SJCRH30 (cell line): ENCODE data around the gene PHRF1. TPM values are rescaled to one million over a fixed set of nuclear protein-coding genes. Genes with fewer than 3 reads are reported as not detected.

Experiments
- DNase-seq, 2 experiments: peaks; one replicate each; pipeline ENCODE4 v3.0.0-alpha.2; 2015 to 2020
- H3K27ac ChIP-seq: fragments of 250-450 bp; sonication (Bioruptor Pico); 2 replicates; pipeline ENCODE4 v1.5.1; 2020; ENCODE audit warnings: mild to moderate bottlenecking, moderate library complexity
- H3K27me3 ChIP-seq: fragments of 250-450 bp; sonication (Bioruptor Pico); 2 replicates; pipeline ENCODE4 v1.5.1; 2020; ENCODE audit warnings: mild to moderate bottlenecking, moderate library complexity
- H3K36me3 ChIP-seq: fragments of 250-450 bp; sonication (Bioruptor Pico); 2 replicates; pipeline ENCODE4 v1.5.1; 2020; ENCODE audit warnings: mild to moderate bottlenecking, moderate library complexity
- H3K4me1 ChIP-seq: fragments of 250-450 bp; sonication (Bioruptor Pico); 2 replicates; pipeline ENCODE4 v1.5.1; 2020; ENCODE audit warnings: mild to moderate bottlenecking, moderate library complexity
- H3K4me3 ChIP-seq: fragments of 250-450 bp; sonication (Bioruptor Pico); 2 replicates; pipeline ENCODE4 v1.5.1; 2020; ENCODE audit warnings: mild to moderate bottlenecking, moderate library complexity
- H3K9me3 ChIP-seq: fragments of 250-450 bp; sonication (Bioruptor Pico); replicated peaks from 2 replicates; pipeline ENCODE4 v1.5.1; 2020; ENCODE audit warnings: mild to moderate bottlenecking, moderate library complexity
- total RNA-seq: library from RNA; depleted of rRNA; stranded (reverse); fragments of >200 nt; shearing (Covaris generic); gene quantifications from 2 replicates; pipeline ENCODE4 v1.2.3, GENCODE V29; 2014

Gene PHRF1
- total RNA-seq, 1 experiment from 2014 or later, result 34.3 TPM

- H3K27me3 ChIP-seq, result no peaks in the 10 kb centered on the region
- H3K4me1 ChIP-seq, result peaks cover 33% of the 10 kb centered on the region
- H3K9me3 ChIP-seq, result no peaks in the 10 kb centered on the region
- peak within 1 kb of the TSS; percentile 85 for H3K4me3 ChIP-seq
- peak within 1 kb of the TSS; percentile 84 for H3K27ac ChIP-seq
- DNase-seq, result peak; percentile 90 to 91
- H3K36me3 ChIP-seq, result peaks cover 18% of the 10 kb centered on the region
Measured at GRCh38 chr11:615504-616319, 39.4 kb downstream of the PHRF1 start, which contains the start of gene IRF7. IRF7 (minus strand) TSS chr11:615950; CDS start chr11:615364, 586 bp downstream.

- no peaks in the 10 kb centered on the region for H3K9me3 ChIP-seq
- no peak for DNase-seq
- H3K4me3 ChIP-seq, result no peak overlapping the region
- H3K27ac ChIP-seq, result no peak overlapping the region
- no peaks in the 10 kb centered on the region for H3K27me3 ChIP-seq
- peaks cover 11% of the 10 kb centered on the region for H3K36me3 ChIP-seq
- H3K4me1 ChIP-seq, result peaks cover 25% of the 10 kb centered on the region
Measured at GRCh38 chr11:616320-617198, 40.3 kb downstream of the PHRF1 start.

DNA sequence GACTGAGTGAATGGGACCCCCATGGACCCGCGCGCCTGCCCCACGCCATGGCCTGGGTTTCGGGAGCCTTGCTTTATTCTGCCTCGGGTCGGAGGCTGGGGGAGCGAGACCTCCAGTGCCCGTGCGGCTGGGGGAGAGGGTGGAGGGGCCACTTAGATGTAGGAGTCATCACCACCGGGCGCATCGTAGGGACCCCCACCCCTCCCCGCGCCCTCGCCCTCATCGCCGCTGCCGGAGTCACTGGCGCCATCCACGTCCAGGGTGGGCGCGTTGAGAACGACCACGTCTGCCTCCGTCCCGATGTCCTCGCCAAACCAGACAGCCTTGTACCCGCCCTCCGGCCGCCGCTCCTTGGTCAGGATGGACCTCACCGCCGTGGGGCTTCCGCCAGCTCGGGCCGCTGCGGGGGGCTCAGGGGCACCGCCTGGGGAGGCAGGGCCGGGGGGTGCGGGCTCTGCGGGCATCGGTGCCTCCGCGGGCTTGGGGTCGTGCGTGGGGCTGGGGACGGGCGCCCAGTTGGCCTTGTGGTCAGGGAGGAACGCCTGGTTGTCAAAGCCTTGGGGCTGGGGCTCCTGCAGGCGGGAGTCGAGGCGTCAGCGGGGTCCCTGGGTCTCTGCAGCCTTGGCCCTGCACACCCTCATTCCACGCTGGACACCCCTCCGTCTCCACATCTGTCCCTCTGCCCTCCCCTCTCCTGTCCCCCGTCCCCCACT, 41.1 kb downstream of the PHRF1 start:
- H3K4me1 ChIP-seq, result peaks cover 17% of the 10 kb centered on the region
- no peak overlapping the region for H3K27ac ChIP-seq
- H3K36me3 ChIP-seq, result peaks cover 7% of the 10 kb centered on the region
- H3K27me3 ChIP-seq, result no peaks in the 10 kb centered on the region
- H3K9me3 ChIP-seq, result no peaks in the 10 kb centered on the region
- H3K4me3 ChIP-seq, result no peak overlapping the region
- no peak for DNase-seq

- H3K4me3 ChIP-seq, result no peak overlapping the region
- peaks cover 10% of the 10 kb centered on the region for H3K4me1 ChIP-seq
- peaks cover 3% of the 10 kb centered on the region for H3K36me3 ChIP-seq
- H3K9me3 ChIP-seq, result no peaks in the 10 kb centered on the region
- H3K27me3 ChIP-seq, result no peaks in the 10 kb centered on the region
- no peak for DNase-seq
- no peak overlapping the region for H3K27ac ChIP-seq
Measured at GRCh38 chr11:617912-618682, 41.8 kb downstream of the PHRF1 start.

- H3K9me3 ChIP-seq, result no peaks in the 10 kb centered on the region
- peaks cover 7% of the 10 kb centered on the region for H3K4me1 ChIP-seq
- H3K27me3 ChIP-seq, result no peaks in the 10 kb centered on the region
- no peak for DNase-seq
- H3K27ac ChIP-seq, result no peak overlapping the region
- no peak overlapping the region for H3K4me3 ChIP-seq
- H3K36me3 ChIP-seq, result no peaks in the 10 kb centered on the region; the same call in 1 of the 2 replicates
Measured at GRCh38 chr11:618856-619627, 42.8 kb downstream of the PHRF1 start.

DNA sequence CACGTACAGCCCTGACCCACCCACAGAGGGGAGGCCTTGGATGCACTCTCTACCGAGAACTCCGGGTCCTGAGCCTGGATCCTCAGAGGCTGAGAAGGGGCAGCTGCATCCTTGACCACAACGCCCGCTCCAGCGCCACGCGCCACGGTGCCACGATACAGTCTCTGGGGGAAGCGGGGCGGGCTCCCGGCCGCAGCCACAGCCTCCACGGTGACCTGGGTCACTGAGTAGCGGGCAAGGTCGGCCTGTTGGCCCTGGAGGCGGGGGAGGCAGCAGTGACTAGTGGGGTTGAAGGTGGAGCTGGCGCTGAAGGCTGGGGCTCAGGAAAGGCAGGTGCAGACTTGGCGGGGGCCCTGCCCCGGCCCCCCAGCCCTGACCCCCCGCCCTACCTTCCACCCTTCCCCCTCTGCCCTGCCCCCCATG, 43.4 kb downstream of the PHRF1 start:
- Histone ChIP-seq H3K27me3 (no peaks in the 10 kb centered on the region), H3K36me3 (no peaks in the 10 kb centered on the region; the same call in 1 of the 2 replicates), H3K4me3 (no peak overlapping the region), H3K4me1 (peaks cover 7% of the 10 kb centered on the region; the same call in 1 of the 2 replicates), H3K9me3 (no peaks in the 10 kb centered on the region), H3K27ac (no peak overlapping the region)
- DNase-seq, result no peak

DNA sequence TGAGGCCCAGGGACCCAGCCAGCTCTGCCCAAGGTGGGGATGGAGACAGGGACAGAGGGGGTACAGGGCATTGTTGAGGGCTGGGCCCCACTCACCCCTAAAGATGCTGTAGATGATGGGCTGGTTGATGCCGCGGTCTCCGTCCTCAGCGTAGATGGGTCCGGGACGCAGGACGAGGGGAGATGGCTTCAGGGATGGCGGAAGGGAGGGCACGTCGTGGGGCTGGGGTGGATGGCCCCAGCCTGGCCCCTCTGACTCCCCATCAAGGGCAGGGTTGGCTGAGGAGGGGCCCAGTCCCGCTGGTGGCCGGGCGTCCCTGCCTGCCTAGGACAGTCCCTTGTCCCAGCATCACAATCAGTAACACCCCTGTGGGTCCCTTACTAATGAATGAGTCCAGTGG, 43.9 kb downstream of the PHRF1 start:
- DNase-seq, result no peak
- Histone ChIP-seq H3K4me3 (no peak overlapping the region), H3K9me3 (no peaks in the 10 kb centered on the region), H3K27me3 (no peaks in the 10 kb centered on the region), H3K4me1 (peaks cover 7% of the 10 kb centered on the region; the same call in 1 of the 2 replicates), H3K36me3 (no peaks in the 10 kb centered on the region; the same call in 1 of the 2 replicates), H3K27ac (no peak overlapping the region)

GRCh38 chr11:620935-621814, 44.9 kb downstream of the PHRF1 start:
- Histone ChIP-seq H3K36me3 (no peaks in the 10 kb centered on the region; the same call in 1 of the 2 replicates), H3K4me1 (peaks cover 7% of the 10 kb centered on the region; the same call in 1 of the 2 replicates), H3K27ac (no peak overlapping the region), H3K27me3 (no peaks in the 10 kb centered on the region), H3K9me3 (no peaks in the 10 kb centered on the region), H3K4me3 (no peak overlapping the region)
- DNase-seq, result no peak

DNA sequence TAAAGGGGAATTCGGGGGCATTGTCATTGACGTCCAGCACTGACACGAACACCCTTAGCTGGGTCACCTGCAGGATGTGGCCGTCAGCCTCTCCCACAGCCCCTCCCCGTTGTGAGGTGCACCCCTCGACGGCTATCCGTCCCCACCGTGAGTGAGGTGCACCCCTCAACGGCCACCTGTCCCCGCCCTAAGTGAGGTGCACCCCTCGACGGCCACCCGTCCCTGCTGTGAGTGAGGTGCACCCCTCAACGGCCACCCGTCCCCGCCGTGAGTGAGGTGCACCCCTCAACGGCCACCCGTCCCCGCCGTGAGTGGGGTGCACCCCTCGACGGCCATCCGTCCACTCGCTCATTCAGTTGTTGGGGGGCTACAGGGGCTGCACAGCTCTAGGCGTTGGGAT, 45.6 kb downstream of the PHRF1 start:
- H3K4me3 ChIP-seq, result no peak overlapping the region
- H3K4me1 ChIP-seq, result peaks cover 7% of the 10 kb centered on the region; the same call in 1 of the 2 replicates
- no peak for DNase-seq
- no peaks in the 10 kb centered on the region for H3K27me3 ChIP-seq
- H3K9me3 ChIP-seq, result no peaks in the 10 kb centered on the region
- H3K36me3 ChIP-seq, result no peaks in the 10 kb centered on the region; the same call in 1 of the 2 replicates
- H3K27ac ChIP-seq, result no peak overlapping the region

- Histone ChIP-seq H3K36me3 (no peaks in the 10 kb centered on the region), H3K4me3 (no peak overlapping the region), H3K9me3 (no peaks in the 10 kb centered on the region), H3K4me1 (peaks cover 10% of the 10 kb centered on the region; the same call in 1 of the 2 replicates), H3K27me3 (no peaks in the 10 kb centered on the region), H3K27ac (no peak overlapping the region)
- no peak for DNase-seq
Measured at GRCh38 chr11:623349-623869, 47.1 kb downstream of the PHRF1 start.

DNA sequence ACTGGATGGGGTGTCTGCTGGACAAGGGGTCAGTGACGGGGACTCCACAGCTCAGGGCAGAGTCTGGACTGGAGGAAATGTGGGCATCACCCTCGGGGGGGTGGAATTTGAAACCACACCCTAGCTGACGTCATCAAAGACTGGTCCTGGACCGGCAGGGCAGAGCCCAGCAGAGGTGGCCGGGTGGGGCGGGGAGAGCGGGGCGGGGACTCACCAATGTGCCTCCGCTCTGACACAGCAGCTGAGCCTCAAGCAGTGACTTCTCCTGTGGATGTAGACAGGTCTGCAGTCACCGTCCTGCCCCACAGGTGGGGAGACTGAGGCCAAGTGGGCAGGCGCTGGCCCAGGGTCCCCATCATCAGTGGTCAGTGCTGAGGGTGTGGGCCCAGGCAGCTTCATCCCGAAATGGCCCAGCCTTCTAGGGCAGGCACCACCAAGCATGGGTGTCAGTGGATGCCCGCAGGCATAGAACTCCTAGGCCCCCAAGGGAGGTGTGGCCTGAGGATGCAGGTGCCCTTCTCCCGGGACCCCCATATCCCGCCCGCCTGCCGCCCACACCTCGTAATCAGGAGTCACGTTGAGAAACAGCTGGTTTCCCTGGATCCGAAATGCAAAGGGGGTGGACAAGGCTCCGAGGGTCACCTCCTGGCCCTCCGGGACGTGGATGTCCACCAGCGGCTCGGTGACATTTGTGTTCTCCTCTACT, 47.9 kb downstream of the PHRF1 start:
- Histone ChIP-seq H3K27me3 (no peaks in the 10 kb centered on the region), H3K9me3 (no peaks in the 10 kb centered on the region), H3K4me3 (no peak overlapping the region), H3K36me3 (no peaks in the 10 kb centered on the region), H3K27ac (no peak overlapping the region), H3K4me1 (peaks cover 11% of the 10 kb centered on the region)
- DNase-seq, result peak; percentile 52 to 73
